Stimulated activated CD8-positive, alpha-beta memory T cell treated with anti-CD3 and anti-CD28 coated beads, Interleukin-7, amount 100 ng/mL, for 48 hours (primary cell): ENCODE data around the gene ITGAX.
A peak's percentile ranks its signal among the peaks of the same experiment; 100 is the strongest.
"Not testable (repeated sequence)": the region's sequence is repeated elsewhere in the genome, so short reads cannot be mapped to it uniquely, and the experiment has no call there.

Experiments
- DNase-seq, 2 donors: peaks; one replicate each; pipeline ENCODE4 v3.0.0-alpha.2; 2020; ENCODE audit warnings: low read depth in 1 of 2; ENCODE audit errors: extremely low read depth in 1 of 2

The ITGAX gene

DNA sequence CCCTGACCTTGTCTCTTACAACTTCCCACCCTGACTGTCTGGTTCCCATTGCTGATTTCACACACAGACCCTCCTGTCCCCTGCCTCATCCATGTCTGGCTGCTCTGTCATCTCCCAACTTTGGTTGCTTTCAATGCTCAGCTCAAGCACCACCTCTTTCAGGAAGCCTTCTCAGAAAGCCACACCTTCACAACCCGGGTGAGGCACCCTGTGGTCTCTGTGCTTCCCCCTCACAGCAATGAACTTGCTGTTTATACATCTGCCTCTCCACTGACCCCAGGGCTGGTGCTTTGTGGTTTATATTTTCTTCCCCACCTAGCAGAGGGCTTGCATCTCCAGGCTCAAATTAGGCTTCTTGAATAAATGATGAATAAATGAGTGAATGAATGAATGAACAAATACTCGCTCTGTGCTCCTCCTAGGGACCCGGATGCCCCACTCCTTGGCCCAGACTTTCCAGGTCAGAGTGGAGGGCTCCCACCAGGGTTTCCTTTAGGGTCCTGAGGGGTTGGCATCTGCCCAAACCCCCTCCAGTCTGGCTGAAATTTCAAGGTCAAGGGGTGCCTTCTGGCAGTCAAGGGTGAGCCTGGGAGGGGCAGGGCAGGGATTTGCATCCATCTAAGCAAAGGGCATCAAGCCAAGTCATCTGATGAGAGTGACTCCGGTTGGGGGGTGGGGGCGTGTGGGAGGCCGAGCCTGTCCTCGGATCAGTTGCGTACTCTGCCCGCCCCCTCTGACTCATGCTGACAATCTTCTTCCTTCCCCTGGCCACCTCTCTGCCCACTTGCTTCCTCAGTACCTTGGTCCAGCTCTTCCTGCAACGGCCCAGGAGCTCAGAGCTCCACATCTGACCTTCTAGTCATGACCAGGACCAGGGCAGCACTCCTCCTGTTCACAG is at the start of gene ITGAX:
ITGAX (plus strand) TSS at position 783 of the 898 bp plus-strand sequence; CDS start at position 862, 79 bp downstream.
- DNase-seq, result peak; percentile 64 to 90

- no peak for DNase-seq
These were observed 49.8 kb upstream of the ITGAX start for GRCh38 chr16:31305219-31305618.

DNA sequence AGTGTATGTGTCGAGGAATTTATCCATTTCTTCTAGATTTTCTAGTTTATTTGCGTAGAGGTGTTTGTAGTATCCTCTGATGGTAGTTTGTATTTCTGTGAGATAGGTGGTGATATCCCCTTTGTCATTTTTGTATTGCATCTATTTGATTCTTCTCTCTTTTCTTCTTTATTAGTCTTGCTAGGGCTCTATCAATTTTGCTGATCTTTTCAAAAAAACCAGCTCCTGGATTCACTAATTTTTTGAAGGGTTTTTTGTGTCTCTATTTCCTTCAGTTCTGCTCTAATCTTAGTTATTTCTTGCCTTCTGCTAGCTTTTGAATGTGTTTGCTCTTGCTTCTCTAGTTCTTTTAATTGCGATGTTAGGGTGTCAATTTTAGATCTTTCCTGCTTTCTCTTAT is 46.6 kb upstream of the ITGAX start:
- DNase-seq, result not testable (repeated sequence)

GRCh38 chr16:31322500-31322899 is 32.5 kb upstream of the ITGAX start:
- DNase-seq, result no peak

GRCh38 chr16:31323959-31324629 is 30.9 kb upstream of the ITGAX start:
- DNase-seq, result no peak

DNA sequence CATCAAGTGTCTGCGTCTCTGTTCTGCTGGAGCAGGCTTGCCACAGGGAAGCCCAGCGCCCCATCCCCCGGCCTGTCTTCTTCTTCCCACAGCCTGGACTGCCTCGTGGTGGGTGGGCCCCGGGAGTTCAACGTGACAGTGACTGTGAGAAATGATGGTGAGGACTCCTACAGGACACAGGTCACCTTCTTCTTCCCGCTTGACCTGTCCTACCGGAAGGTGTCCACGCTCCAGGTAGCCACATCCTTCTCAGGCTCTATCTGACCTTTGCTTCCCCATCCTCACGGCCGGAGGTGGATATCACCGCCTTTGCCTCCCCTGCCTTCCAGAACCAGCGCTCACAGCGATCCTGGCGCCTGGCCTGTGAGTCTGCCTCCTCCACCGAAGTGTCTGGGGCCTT is 29.8 kb upstream of the ITGAX start:
- DNase-seq, result no peak

- DNase-seq, result no peak
These were observed 27.2 kb upstream of the ITGAX start for GRCh38 chr16:31327646-31328225.

DNA sequence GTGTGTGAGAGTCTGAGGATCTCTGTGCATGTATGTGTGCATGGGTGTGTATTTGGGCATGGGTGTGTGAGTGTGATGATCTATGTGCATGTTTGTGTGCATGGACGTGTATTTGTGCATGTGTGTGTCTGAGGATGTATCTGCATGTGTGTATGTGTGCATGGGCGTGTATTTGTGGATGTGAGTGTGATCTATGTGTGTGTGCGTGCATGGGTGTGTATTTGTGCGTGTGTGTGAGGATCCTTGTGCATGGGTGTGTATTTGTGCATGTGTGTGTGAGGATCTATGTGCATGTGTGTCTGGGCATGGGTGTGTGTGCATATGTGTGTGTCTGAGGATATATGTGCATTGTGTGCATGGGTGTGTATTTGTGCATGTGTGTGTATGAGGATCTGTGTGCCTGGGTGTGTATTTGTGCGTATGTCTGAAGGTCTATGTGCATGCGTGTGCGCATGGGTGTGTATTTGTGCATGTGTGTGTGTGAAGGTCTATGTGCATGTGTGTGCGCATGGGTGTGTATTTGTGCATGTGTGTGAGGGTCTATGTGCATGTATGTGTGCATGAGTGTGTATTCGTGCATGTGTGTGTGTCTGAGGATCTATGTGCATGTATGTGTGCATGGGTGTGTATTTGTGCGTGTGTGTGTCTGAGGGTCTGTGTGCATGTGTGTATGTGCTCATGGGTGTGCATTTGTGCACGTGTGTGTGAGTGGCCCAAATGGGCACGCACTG is 26.5 kb upstream of the ITGAX start:
- DNase-seq, result no peak

DNA sequence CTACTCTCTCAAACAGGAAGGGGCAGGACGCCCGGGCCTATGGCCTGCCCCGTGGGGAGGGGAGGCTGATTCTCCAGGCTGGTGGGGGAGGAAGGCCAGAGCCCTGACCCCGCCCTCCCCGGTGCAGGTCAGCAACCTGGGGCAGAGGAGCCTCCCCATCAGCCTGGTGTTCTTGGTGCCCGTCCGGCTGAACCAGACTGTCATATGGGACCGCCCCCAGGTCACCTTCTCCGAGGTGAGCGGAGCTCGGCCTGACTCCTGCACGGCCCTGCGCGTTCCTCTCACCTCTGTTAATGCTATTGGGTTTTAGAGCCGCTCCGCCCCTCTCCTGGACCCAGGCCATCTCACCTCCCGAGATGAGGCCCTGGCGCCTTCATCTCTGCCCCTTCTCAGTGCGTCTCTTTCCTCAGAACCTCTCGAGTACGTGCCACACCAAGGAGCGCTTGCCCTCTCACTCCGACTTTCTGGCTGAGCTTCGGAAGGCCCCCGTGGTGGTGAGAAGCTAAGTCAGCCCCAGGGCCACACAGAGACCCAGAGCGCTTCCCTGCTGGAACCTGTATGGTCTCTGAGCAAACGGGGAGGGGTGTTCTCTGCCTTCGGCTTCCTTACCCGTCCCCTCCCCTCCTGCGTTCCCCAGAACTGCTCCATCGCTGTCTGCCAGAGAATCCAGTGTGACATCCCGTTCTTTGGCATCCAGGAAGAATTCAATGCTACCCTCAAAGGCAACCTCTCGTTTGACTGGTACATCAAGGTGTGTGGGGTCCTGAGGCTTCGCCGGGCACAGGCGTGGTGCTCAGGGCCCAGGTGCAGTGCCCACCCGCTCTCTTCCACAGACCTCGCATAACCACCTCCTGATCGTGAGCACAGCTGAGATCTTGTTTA is 25.1 kb upstream of the ITGAX start:
- no peak for DNase-seq

GRCh38 chr16:31330553-31330890 is 24.5 kb upstream of the ITGAX start:
- no peak for DNase-seq

DNA sequence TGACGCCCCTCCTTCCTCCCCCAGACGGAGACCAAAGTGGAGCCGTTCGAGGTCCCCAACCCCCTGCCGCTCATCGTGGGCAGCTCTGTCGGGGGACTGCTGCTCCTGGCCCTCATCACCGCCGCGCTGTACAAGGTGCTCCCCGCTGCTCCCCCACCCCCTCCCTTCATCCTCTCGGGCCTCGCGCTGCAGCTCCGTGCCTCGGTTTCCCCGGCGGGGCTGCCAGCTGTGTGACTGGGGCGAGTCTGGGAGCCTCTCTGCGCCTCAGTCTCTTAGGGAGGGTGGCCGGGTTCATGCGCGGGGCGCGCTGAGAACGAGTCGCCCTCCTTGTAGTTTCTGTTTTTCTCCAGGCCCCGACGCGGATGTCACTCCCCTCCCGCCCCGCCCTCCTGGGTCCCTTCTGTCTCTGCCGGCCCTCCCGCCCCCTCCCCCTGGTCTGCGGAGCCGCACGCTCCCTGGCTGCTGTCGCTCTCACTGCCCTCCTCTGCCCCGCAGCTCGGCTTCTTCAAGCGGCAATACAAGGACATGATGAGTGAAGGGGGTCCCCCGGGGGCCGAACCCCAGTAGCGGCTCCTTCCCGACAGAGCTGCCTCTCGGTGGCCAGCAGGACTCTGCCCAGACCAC is 23.7 kb upstream of the ITGAX start:
- no peak for DNase-seq

GRCh38 chr16:31331807-31332301 is 23.1 kb upstream of the ITGAX start:
- DNase-seq, result no peak

GRCh38 chr16:31332544-31332943 is 22.4 kb upstream of the ITGAX start:
- DNase-seq, result no peak

DNA sequence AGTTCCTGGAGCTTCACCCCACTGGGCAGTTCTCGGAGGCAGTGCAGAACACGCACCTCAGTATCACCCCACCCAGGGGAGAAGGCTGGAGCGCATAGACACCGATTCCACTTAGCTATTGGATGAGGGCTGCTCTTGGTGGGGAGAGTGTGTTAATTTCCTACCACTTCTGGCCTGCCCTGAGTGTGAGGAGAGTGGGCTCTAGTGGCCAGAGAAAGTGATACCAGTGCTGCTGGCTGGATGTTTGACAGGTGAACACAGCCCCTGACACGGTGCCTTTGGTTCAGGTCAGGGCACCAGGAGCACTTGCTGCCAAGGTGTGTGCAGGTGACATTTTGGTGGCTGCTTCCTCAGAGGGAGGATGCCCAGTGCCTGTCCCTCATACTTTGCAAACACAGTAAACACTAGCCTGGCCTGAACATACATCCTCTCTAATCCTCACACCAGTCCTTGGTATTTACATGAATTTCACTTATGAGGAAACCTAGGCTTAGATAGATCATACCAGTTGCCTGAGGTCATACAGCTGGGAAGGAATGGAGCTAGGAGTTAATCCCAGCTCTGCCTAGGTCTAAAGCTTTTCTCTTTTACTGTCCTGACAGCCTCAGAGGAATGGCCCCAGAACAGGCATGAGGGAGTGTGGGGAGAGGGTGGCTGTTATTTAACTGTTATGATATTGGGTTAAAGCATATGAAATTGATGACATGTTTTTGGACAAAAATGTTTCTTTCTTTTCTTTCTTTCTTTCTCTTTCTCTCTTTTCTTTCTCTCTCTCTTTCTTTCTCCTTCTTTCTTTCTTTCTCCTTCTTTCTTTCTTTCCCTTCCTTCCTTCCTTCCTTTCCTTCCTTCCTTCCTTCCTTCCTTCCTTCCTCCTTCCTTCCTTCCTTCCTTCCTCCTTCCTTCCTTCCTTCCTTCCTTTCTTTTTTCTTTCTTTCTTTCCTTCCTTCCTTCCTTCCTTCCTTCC is 21.0 kb upstream of the ITGAX start:
- DNase-seq, result no peak

DNA sequence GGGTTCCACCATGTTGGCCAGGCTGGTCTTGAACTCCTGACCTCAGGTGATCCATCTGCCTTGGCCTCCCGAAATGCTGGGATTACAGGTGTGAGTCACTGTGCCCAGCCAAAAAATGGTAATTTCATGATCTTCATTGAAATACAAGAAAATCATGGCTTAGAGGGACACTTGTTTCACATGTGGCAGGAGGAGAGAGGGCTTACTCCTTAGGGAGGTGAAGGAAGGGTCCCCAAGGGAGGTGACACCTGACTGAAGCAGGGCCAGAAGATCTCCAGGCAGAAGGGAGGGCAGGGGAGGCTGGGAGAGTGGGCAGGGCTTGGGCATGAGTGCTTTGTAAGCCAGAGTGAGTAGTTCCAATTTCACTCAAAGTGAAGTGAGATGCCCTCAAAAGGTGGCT is 20.0 kb upstream of the ITGAX start:
- DNase-seq, result no peak

DNA sequence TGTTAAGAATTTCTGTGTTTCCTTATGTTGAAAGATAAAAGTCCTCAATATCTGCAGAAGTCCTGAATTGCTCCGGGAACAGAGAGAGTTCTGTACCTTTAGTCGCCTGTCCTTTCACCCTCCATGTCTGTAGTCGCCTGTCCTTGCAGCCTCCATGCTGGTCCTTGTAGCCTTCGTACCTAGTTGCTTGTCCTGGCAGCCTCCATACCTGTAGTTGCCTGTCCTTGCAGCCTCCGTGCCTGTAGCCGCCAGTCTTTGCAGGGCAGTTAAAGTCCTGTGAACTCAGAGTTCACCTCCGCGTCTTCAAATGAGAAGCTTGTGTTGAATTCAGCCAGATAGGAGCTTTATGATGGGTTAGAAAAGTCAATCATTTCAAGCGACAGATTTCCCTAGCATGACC is 19.5 kb upstream of the ITGAX start:
- DNase-seq, result no peak

- DNase-seq, result not testable (repeated sequence)
These were observed 16.8 kb upstream of the ITGAX start for GRCh38 chr16:31338166-31338685.

DNA sequence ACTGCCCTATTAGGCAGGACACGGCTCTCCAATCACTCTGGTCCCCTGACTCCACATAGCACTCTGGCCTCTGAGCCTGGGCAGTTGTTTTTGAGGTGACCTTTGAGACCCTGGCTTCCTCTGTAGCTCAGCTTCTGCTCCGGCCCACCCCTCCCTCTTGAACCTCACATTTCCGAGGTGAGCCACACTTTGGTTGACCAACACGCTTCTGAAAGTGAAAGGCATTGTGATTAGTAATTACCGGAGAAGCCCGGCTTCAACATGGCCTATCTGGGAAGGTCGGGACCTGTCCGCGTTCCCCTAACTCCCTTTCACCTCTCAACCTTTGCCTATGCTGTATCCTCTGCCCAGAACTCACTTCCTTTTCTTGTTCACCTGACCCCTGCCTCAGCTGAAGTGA is 10.3 kb upstream of the ITGAX start:
- no peak for DNase-seq
